Suprapubic skin (tissue), 4 donors: ENCODE results near the gene CEP131. TPM values are rescaled to one million over a fixed set of nuclear protein-coding genes. Genes with fewer than 3 reads are reported as not detected.

ENCODE experiments used
- DNase-seq, 2 donors: peaks; one replicate each; pipeline ENCODE4 v3.0.0-alpha.2; 2019; ENCODE audit warnings: low spot score in 2 of 2
- H3K27ac ChIP-seq: fragments of 200-600 bp; sonication (generic); one replicate; pipeline ENCODE4 v1.5.1; 2019
- H3K27me3 ChIP-seq: fragments of 200-600 bp; sonication (generic); one replicate; pipeline ENCODE4 v1.5.1; 2019
- H3K36me3 ChIP-seq: fragments of 200-600 bp; sonication (generic); one replicate; pipeline ENCODE4 v1.5.1; 2019
- H3K4me1 ChIP-seq: fragments of 200-600 bp; sonication (generic); one replicate; pipeline ENCODE4 v1.5.1; 2019
- H3K4me3 ChIP-seq: fragments of 200-600 bp; sonication (generic); one replicate; pipeline ENCODE4 v1.5.1; 2019; ENCODE audit warnings: mild to moderate bottlenecking
- H3K9me3 ChIP-seq: fragments of 200-600 bp; sonication (generic); one replicate; pipeline ENCODE4 v1.5.1; 2019
- CTCF ChIP-seq, 2 donors: fragments of 200-600 bp in 1 of 2; fragments of 450-650 bp in 1 of 2; sonication (generic) in 1 of 2; IDR thresholded peaks; one replicate each; pipeline ENCODE4 v1.5.1; 2016 to 2019; ENCODE audit warnings: antibody characterized with exemption in 2 of 2, mild to moderate bottlenecking in 1 of 2, moderate library complexity in 1 of 2
- EP300 ChIP-seq: sonication (generic); formaldehyde crosslinking; IDR thresholded peaks from one replicate; pipeline ENCODE4 v1.6.1; 2017; ENCODE audit warnings: antibody characterized with exemption
- POLR2A ChIP-seq, 2 donors: fragments of 450-650 bp; IDR thresholded peaks; one replicate each; pipeline ENCODE4 v1.6.1; 2017; ENCODE audit warnings: antibody characterized with exemption in 2 of 2, mild to moderate bottlenecking in 2 of 2, moderate library complexity in 2 of 2
- POLR2AphosphoS5 ChIP-seq, 3 donors: sonication (generic); formaldehyde crosslinking; IDR thresholded peaks; one replicate each; pipeline ENCODE4 v1.6.1; 2017; ENCODE audit warnings: antibody characterized with exemption in 3 of 3
- WGBS: methylation state at CpG from one replicate; pipeline ENCODE4 v1.1.5; 2018; 5-methylcytosine and 5-hydroxymethylcytosine counted together
- total RNA-seq, 4 donors: library from RNA; depleted of rRNA; stranded (reverse); fragments of >200 nt; gene quantifications; one replicate each; pipeline ENCODE4 v1.1.0, GENCODE V29; 2016

CEP131 gene
- total RNA-seq, 4 donors from 2014 or later: 4.2 to 9.5 (median 8.0) TPM

GRCh38 chr17:81244358-81245023 is 21.7 kb upstream of the CEP131 start:
- Histone ChIP-seq H3K27me3 (no peaks in the 10 kb centered on the region), H3K4me3 (no peak overlapping the region), H3K36me3 (peaks cover 10% of the 10 kb centered on the region), H3K9me3 (no peaks in the 10 kb centered on the region), H3K27ac (no peak overlapping the region), H3K4me1 (peaks cover 24% of the 10 kb centered on the region)
- WGBS: 74% methylated on average over 17 of the region's 24 CpGs
- no peak for DNase-seq
- TF ChIP-seq POLR2AphosphoS5 (IDR thresholded peaks at IDR 0.05) (no peak), POLR2A (IDR thresholded peaks at IDR 0.05) (no peak), CTCF (IDR thresholded peaks at IDR 0.05) (no peak), EP300 (no peak)

- Histone ChIP-seq H3K4me3 (no peak overlapping the region), H3K27ac (no peak overlapping the region), H3K36me3 (peaks cover 9% of the 10 kb centered on the region), H3K4me1 (peaks cover 27% of the 10 kb centered on the region), H3K27me3 (no peaks in the 10 kb centered on the region), H3K9me3 (no peaks in the 10 kb centered on the region)
- DNase-seq: no peak
- TF ChIP-seq CTCF (IDR thresholded peaks at IDR 0.05) (no peak), POLR2A (IDR thresholded peaks at IDR 0.05) (no peak), EP300 (no peak), POLR2AphosphoS5 (IDR thresholded peaks at IDR 0.05) (no peak)
- 82% methylated on average over 10 of the region's 10 CpGs for WGBS
Measured at GRCh38 chr17:81243333-81243664, 20.5 kb upstream of the CEP131 start.

- no peak overlapping the region for H3K27ac ChIP-seq
- TF ChIP-seq EP300 (no peak), POLR2A (IDR thresholded peaks at IDR 0.05) (no peak), CTCF (IDR thresholded peaks at IDR 0.05) (no peak), POLR2AphosphoS5 (IDR thresholded peaks at IDR 0.05) (no peak)
- H3K36me3 ChIP-seq: peaks cover 9% of the 10 kb centered on the region
- no peak overlapping the region for H3K4me3 ChIP-seq
- no peak for DNase-seq
- H3K9me3 ChIP-seq: no peaks in the 10 kb centered on the region
- H3K4me1 ChIP-seq: peaks cover 33% of the 10 kb centered on the region
- no peaks in the 10 kb centered on the region for H3K27me3 ChIP-seq
- WGBS: 80% methylated on average over 24 of the region's 33 CpGs
Measured at GRCh38 chr17:81242421-81243332, 19.9 kb upstream of the CEP131 start.

- Histone ChIP-seq H3K36me3 (peaks cover 7% of the 10 kb centered on the region), H3K4me1 (peaks cover 41% of the 10 kb centered on the region), H3K27ac (no peak overlapping the region), H3K27me3 (no peaks in the 10 kb centered on the region), H3K9me3 (no peaks in the 10 kb centered on the region), H3K4me3 (no peak overlapping the region)
- TF ChIP-seq POLR2AphosphoS5 (IDR thresholded peaks at IDR 0.05) (no peak), CTCF (IDR thresholded peaks at IDR 0.05) (peak; percentile 21 to 74), EP300 (no peak)
- DNase-seq: no peak
- 76% methylated on average over 13 of the region's 26 CpGs for WGBS
Measured at GRCh38 chr17:81241648-81242420, 19.1 kb upstream of the CEP131 start.

- Histone ChIP-seq H3K27ac (no peak overlapping the region), H3K36me3 (peaks cover 4% of the 10 kb centered on the region), H3K9me3 (no peaks in the 10 kb centered on the region), H3K4me1 (peaks cover 45% of the 10 kb centered on the region), H3K27me3 (no peaks in the 10 kb centered on the region), H3K4me3 (no peak overlapping the region)
- WGBS: 82% methylated on average over 10 of the region's 10 CpGs
- DNase-seq: no peak
- TF ChIP-seq POLR2A (IDR thresholded peaks at IDR 0.05) (no peak), POLR2AphosphoS5 (IDR thresholded peaks at IDR 0.05) (no peak), CTCF (IDR thresholded peaks at IDR 0.05) (no peak), EP300 (no peak)
Measured at GRCh38 chr17:81241203-81241602, 18.4 kb upstream of the CEP131 start.
